Fibroblast of skin of right quadriceps (primary cell): Measurements from ENCODE around the gene DNMBP.
"Not testable (repeated sequence)": the region's sequence is repeated elsewhere in the genome, so short reads cannot be mapped to it uniquely, and the experiment has no call there.

Source experiments
- DNase-seq: peaks from one replicate; pipeline ENCODE4 v3.0.0-alpha.2; 2013

DNMBP gene

GRCh38 chr10:99855479-99856071, 154.2 kb downstream of the DNMBP start:
- DNase-seq, result no peak

- DNase-seq, result peak; percentile 69
Observed at GRCh38 chr10:99854860-99855259, 154.9 kb downstream of the DNMBP start.

GRCh38 chr10:99853655-99854054, 156.1 kb downstream of the DNMBP start:
- no peak for DNase-seq

- DNase-seq, result no peak
Observed at GRCh38 chr10:99852481-99853213, 157.1 kb downstream of the DNMBP start.

GRCh38 chr10:99851825-99852224, 157.9 kb downstream of the DNMBP start:
- DNase-seq, result no peak

GRCh38 chr10:99850767-99851340, 158.9 kb downstream of the DNMBP start:
- no peak for DNase-seq

- DNase-seq, result no peak
Observed at GRCh38 chr10:99850021-99850766, 159.6 kb downstream of the DNMBP start.

- no peak for DNase-seq
Observed at GRCh38 chr10:99849536-99849935, 160.2 kb downstream of the DNMBP start.

GRCh38 chr10:99849057-99849456, 160.7 kb downstream of the DNMBP start:
- no peak for DNase-seq

- DNase-seq, result peak; percentile 90
Observed at GRCh38 chr10:99845837-99846382, 163.8 kb downstream of the DNMBP start.

GRCh38 chr10:99844433-99844955, 165.3 kb downstream of the DNMBP start:
- DNase-seq, result no peak

GRCh38 chr10:99843310-99843709, 166.4 kb downstream of the DNMBP start:
- DNase-seq, result peak; percentile 31

GRCh38 chr10:99841746-99842145, 168.0 kb downstream of the DNMBP start:
- DNase-seq, result no peak

- DNase-seq, result not testable (repeated sequence)
Observed at GRCh38 chr10:99840859-99841258, 168.9 kb downstream of the DNMBP start.

GRCh38 chr10:99836711-99837110, 173.0 kb downstream of the DNMBP start:
- no peak for DNase-seq

GRCh38 chr10:99835947-99836346, 173.8 kb downstream of the DNMBP start:
- no peak for DNase-seq

GRCh38 chr10:99834410-99834809, 175.3 kb downstream of the DNMBP start:
- peak; percentile 77 for DNase-seq

- DNase-seq, result no peak
Observed at GRCh38 chr10:99832439-99832838, 177.3 kb downstream of the DNMBP start.

- no peak for DNase-seq
Observed at GRCh38 chr10:99828464-99828863, 181.3 kb downstream of the DNMBP start.

- DNase-seq, result peak; percentile 49
Observed at GRCh38 chr10:99827936-99828335, 181.8 kb downstream of the DNMBP start.
